ENCODE results near the gene NOP10.

The NOP10 gene

GRCh38 chr15:34329006-34329405 is 13.9 kb downstream of the NOP10 start:
- no peak for DNase-seq

- no peak for DNase-seq
Measured at GRCh38 chr15:34327906-34328305, 15.0 kb downstream of the NOP10 start.

- no peak for DNase-seq
Measured at GRCh38 chr15:34325368-34325767, 17.6 kb downstream of the NOP10 start.

GRCh38 chr15:34324933-34325332 is 18.0 kb downstream of the NOP10 start:
- DNase-seq = no peak

- no peak for DNase-seq
Measured at GRCh38 chr15:34323217-34323616, 19.7 kb downstream of the NOP10 start.

- peak; percentile 63 for DNase-seq
Measured at GRCh38 chr15:34318277-34319079, 24.5 kb downstream of the NOP10 start.

GRCh38 chr15:34314491-34315490 is 28.1 kb downstream of the NOP10 start:
- no peak for DNase-seq

- DNase-seq = no peak
Measured at GRCh38 chr15:34311563-34311962, 31.4 kb downstream of the NOP10 start.

GRCh38 chr15:34304613-34305012 is 38.3 kb downstream of the NOP10 start:
- DNase-seq = no peak

GRCh38 chr15:34301058-34301457 is 41.9 kb downstream of the NOP10 start:
- no peak for DNase-seq

- DNase-seq = no peak
Measured at GRCh38 chr15:34297059-34297458, 45.9 kb downstream of the NOP10 start.

- DNase-seq = no peak
Measured at GRCh38 chr15:34292621-34293020, 50.3 kb downstream of the NOP10 start.

All from NCI-H345 (cell line).